Occipital lobe (tissue), 2 donors: ENCODE data around the gene BCAR3. TPM values are rescaled to one million over a fixed set of nuclear protein-coding genes. Genes with fewer than 3 reads are reported as not detected.
A peak's percentile ranks its signal among the peaks of the same experiment; 100 is the strongest.

Source experiments
- DNase-seq: peaks from one replicate; lab custom pipeline; 2025; lab: John Stamatoyannopoulos, UW
- total RNA-seq: library from RNA; depleted of rRNA; stranded (reverse); fragments of >200 nt; gene quantifications from one replicate; pipeline ENCODE4 v1.2.3, GENCODE V29; 2014

The BCAR3 gene
- total RNA-seq, 1 donor from 2014 or later, result 5.9 TPM

DNA sequence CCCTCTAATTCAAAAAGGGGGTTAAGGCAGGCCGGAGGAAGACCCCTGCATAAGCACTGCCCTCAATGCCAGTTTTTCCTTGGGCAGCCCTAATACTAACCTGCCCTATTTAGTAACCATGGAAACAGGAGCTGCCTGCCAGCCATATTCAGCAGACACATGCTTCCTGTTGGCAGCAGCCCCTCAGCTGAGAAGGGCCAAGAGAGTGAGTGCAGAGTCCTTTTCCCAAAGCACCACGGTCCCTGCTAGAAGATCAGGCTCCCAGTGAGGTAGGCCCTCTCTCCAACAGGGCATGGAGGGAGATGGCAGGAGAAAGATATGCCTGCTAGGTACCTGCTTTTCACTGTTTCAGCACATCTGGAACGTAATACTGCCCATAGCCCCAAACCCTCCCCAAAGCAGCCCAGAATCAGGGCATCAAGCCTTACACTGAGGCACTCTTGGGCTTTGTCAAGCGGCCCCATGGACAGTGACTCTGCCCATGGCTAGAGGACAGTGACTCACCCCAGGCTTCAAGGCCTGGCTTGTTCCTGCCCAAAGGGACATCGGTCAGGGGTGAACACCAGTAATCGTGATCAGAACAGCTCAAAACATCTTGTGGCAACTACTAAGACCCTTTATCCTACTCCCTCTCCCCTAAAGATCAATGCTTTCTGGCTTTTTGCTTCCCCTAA, 64.5 kb downstream of the BCAR3 start:
- DNase-seq, result peak; percentile 21

DNA sequence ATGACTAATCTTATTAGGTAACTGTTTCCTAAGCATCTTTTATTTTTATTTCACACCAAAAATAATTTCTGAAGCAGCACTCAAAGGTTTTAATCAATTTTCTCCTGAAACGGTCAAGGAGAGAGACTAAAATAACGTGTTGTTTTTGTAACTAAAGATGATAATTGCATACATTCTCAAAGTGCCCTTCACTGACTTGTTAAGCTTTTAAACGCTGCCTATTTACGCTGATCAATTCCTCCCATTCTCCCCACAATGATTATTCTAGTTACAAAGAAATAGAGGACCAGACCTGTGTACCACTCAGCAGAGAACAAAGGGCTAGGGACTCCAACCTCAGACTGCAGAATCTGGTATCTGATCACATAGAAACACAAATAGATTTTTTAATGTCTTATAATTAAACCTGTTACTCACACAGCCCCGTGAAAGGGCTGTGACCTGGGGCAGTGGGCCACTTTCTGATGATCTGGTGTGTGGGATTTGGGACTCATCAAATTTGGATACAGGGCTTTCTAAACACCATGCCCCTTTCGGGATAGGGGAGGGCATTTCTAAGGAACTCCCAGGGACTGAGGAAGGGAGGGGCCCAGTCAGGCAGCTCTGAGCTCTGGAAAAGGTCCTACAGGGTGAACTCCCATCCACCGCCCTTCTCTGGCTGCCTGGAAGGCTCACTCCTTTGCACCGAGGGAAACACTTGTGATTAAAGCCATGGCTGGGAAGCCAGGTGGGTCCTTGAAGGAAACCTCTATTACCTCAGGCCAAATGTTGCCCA, 65.2 kb downstream of the BCAR3 start:
- no peak for DNase-seq

DNA sequence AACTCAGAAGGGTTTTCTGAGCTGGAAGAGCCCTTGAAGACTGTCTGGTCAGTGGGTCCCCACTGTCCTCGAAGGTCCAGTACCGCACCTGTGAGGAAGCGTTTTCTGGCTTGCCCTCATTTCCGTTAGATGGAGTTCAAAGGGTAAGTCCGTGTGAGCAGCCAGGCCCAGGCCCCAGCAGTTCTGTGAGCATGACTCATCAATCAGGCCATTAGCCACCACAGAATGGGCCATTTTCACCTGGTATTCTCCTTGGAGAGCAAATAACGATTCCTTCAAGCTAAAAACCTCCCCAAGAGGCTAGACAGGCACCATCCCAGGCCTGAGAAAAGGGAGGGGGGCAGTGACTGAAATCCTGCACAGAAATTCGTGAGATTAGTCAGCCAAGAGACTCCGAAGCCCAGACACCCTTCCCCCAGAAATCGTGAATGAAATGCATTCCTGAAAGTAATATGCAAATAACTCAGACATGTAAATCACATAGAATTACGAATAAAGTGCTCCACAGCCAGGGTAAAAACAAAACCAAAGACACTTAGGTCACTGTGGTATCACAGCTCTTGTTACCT, 66.0 kb downstream of the BCAR3 start:
- DNase-seq, result no peak

DNA sequence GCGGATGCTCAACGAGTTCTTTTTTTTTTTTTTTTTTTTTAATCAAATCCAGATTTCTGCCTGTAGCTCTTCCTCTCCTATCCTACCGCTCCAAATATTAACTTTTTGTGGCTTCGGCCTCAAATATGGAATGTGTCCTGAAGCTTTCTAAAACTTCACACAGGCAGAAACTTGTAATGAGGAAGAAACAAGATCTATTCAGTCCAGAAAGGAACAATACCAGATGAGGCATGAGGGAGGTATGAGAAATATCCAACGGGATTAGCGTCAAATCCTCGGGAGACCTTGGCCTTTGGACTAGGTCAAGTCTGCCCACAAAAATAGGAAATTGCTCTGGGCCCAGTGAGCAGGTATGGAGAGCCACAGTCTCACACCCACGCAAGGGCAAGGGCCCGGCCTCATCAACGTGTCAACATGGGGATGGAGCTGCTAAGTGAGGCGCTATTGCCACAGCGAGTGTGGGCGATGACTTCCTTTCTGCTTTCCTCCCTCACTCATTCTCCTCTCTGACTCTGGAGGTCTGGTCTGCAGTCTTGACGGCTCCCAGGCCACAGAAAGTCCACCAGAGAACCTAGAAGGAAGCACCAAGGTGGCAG, 66.6 kb downstream of the BCAR3 start:
- DNase-seq, result no peak

DNA sequence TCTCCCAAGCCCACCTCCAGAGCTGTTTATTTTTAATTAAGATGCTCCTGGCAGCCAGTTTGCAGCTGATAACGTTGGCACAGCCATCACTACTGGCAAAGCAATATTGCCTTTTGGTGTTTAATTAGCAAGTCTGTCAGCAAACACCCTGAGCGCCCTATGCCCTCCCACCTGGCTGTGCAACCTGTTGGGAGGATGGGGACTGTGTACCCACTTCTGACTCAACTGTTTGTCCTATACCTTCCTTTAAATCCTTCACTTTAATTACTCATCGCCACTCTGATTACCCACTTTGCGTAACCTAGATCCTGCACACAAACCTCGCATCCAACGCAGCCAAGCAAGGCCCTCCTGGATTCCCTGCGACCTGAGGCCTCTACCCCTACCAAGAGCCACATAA, 67.1 kb downstream of the BCAR3 start:
- DNase-seq, result no peak

DNA sequence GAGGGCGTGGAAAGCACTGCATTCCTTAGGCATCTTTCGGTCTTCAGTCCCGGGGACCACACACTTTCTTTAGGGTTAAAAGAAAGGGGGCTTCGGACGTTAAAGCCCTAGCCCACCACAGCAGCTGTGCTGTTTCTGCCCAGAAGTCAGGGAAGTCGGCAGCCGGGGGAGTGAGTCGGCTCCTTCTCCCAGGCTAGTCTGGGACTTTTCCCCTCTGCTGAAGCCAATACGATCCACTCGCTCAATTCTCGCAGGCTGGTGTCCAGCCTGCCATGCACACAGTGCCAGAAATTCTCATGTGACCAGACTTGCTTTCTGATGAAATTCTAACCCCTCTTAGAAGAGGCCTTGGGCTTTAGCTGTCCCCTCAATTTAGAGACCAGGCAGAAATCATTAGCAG, 67.7 kb downstream of the BCAR3 start:
- no peak for DNase-seq

DNA sequence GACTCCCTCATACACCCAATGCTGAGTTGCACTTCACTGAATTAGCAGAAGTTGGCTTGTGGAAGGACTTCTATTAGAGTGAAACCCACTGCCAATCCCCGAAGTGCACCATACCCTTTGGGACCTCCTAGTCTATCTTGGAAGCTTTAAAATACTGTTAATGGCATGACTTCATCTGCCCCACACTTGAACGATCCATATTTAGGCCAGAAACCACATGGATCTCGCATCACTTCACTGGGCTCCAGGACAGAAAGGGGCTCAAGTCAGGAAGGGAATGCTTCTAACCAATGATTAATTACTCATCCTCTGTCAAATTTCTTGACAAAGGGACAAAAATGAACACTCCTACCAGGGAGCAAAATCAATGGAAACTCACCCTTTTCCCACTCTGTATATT, 69.1 kb downstream of the BCAR3 start:
- no peak for DNase-seq

DNA sequence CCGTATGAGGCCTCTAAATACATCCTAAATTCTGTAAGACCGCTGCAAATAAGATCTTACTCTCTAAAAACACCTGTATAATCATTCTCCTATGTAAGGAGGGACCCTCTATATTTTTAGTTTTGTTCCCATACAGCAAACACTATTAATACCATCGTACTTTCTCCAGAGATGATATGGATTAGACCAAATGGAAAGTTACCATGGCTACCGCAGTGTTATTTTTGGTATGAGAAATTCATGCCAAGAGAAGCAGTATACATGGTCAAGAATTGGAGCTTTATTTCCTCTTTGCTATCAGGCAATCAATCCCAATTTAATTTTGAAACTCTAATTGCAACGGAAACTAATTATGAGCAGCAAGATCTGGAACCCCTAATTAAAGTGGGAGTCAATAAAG, 70.0 kb downstream of the BCAR3 start:
- DNase-seq, result no peak

DNA sequence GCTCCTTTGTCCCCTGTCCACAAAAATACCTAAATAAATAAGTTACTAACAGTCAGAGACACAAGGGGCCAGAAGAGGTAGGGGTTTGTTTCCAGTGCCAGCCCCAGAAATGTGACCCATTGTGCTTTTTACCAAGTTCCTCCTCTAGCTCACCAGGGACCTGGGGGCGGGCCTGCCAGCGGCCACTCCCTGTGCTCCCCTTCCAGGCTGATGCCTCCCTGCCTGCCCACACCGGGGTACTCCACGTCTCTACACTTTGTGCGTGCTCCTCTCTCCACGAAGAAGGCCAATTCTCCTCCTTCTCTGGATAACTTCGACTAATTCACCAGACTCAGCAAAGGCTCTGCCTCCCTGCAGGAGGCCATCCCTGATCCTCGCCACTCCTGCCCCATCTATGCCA, 72.1 kb downstream of the BCAR3 start:
- DNase-seq, result no peak

DNA sequence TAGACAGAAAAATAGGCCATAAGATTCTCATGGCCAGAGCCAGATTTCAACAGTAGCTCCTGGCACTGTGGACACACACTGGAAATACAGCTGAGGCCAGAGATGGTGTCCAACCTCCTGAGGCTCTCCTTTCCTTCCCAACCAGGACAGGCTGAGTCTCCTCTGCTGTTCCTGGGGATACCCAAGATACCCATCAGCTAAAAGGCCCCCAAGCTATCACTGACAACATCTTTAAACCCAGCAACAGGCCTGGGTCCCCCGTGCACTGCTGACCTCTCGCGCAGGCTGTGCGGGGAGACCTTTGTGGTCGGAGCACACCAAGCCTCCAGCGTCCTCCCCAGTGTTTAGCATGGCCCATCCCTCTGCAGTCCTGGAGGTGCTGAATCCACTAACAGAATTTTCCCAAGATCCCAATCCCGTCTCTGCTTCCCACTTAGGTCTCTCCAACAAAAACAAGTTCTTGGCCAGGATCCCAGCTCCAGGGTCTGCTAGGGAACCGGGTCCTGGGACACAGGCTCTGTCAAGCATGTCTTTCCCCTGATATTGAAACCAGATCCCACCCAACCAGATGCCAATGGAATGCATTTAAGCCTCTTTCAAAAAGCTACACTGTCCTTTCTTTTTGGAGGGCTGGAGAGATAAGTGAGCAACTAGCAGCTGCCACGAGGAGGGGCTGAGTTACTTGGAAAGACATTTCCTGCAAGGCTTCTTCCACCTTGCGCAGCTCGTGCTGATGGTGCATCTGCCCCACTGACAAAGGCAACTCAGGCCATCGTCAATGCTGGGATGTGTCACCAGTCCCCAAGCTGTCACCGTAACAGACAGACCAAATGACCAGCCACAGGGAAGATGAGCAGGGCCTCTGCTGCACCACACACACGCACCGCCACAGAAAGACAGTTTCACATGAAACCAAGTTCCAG, 73.2 kb downstream of the BCAR3 start:
- DNase-seq, result no peak

DNA sequence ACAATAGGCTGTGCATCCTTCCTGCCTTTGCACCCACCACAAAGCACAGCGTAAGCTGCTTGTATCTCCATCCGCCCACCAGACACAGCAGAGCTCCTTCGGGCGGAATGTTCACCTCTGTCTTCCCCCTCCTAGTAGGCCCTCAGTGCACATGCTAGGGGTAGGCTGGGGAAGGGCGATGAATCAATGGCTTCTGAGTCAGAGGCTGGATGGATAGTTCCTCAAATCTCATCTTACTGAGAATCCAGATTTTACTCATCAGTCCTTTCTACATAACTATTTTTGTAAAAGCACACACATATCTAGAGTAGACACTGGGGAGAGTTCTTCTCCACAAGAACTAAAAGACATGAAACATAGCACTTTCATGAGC, 73.8 kb downstream of the BCAR3 start:
- DNase-seq, result no peak

DNA sequence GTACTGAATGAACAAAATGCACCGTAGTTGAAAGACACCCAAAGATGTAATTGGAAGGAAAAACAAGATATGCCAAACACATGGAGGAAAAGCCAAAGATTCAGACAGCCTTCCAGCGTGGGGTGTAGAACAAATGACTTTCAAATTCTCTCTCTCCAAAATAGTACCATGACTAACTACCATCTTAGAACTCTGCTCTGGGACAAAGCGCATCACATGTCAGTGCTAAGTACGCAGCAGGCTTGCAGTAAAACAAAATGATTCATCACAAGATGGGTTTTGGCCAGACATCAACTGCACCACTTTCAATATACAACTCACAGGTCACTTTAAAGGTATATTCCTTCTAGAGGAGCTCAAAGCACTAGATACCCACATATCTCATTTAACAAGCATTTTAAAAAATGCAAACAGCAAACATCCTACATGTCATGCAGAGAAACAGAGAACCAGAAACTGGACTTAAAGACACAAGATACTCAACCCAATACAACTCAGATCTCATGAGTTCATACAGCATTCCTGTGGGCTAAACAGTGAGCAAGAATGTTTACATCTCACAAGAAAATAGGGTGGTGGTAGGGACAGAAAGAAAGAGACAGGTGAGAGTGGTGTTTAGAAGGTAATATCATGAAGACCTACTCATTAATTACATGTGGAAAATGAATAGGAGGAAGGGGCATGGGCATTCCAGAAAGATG, 75.7 kb downstream of the BCAR3 start:
- DNase-seq, result no peak

DNA sequence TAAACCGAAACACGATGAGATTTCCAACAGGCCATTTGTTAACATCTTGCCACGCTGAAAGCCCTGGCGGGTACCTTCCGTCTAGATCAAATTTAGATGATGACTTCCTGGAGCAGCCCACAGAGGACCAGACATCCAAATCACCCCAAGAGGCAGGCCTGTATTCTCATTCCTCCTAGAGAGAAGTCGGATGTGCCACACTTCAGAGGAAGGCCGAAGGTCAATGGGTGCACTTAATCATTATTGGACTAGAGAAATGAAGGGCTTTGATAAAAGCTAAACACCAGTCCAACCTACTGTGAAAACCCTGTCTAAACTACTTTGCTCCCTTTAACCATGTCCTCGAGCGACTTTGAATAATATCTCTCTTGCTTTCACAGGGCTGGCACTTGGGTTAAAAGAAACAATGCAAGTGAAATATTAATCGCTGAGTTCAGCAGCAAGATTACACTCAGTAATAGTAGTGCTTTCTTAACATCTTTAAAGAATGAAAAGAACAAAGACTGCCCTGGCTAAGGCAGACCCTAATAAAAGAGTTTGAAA, 76.5 kb downstream of the BCAR3 start:
- DNase-seq, result no peak

DNA sequence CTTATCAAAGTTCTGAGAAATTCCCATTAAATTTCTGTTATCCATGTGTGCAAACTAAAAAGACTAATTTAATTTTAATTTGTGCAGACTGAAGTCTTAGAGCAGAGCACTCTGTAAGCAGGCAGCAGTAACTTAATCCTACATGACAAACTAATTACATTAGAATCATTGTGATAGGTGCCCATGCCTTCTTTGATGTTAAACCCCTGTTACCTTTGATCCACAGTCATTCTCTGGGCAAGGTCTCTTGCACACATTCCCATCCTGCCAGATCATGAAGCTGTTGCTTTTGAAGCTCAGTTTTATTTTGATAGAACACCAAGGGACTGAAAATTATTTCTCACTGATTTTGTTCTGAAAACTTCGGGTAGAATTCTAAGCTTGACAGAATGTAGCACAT, 77.2 kb downstream of the BCAR3 start:
- DNase-seq, result no peak

DNA sequence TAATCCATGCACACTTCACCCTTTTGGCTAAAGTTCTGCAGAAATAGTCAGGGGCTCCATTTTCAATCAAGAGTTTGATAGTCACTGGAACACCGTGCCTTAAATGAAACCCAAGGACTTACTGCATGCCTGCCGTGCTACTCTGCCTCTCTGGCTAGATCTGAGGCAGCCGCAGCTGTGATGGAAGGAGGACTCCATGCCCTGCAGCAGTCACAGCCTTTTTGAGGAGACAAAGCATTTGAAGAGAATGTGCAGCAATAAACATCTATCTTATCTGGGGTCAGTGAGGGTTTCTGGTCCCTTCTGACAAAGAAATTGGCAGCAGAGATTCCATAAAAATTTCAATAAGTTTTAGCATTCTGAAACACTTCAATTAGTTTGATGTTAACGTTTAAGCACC, 78.0 kb downstream of the BCAR3 start:
- no peak for DNase-seq

DNA sequence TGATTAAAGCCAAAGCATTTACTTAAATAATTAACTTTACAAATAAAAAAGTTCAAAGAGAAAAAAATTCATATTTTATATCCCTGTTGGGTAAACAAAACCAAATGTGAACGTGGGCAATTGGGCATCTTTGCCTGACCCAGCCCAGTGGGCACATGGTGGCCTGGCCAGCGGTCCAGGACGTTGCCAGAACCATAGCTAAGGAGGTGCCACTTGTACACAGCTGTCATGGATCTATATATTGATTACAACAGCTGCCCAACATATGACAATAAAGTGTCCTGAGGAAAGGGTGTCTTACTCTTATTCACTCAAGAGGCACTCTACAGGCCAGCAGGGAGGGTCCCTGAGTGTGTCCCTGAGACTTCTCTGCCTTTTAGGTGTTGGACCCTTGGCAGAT, 78.5 kb downstream of the BCAR3 start:
- no peak for DNase-seq

DNA sequence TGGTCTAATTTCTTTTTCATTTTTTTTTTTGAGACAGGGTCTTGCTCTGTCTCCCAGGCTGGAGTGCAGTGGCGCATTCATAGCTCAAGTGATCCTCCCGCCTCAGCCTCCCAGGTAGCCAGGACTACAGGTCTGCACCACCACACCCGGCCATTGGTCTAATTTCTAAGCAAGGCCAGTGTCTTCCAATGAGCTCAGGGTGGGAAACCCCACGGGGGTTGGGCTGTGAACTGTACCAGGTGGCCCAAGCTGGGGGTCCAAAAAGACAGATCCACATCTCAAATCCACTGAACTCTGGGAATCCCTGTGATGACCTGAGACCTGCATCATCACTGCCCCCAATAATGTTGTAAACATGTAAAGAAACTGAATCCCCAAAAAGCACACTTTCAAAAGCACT, 79.5 kb downstream of the BCAR3 start:
- no peak for DNase-seq

DNA sequence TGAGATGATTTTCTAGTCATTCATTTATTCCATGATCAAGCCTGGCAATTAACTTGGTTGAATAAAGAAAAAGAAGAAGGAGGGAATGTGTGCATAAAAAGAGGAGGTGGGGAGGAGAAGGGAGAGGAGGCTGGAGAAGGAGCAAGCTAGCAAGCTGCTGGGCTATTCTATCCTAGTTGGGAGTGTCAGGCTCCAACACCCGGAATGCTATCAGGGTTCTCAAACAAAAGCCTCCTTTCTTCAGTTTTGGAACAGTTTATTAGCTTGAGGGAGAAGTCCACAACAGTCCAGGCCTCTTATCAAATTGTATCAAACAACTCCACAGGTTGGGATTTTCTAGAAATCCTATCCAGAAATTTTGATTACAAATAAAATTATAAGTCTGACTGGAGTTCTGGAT, 80.0 kb downstream of the BCAR3 start:
- DNase-seq, result no peak

DNA sequence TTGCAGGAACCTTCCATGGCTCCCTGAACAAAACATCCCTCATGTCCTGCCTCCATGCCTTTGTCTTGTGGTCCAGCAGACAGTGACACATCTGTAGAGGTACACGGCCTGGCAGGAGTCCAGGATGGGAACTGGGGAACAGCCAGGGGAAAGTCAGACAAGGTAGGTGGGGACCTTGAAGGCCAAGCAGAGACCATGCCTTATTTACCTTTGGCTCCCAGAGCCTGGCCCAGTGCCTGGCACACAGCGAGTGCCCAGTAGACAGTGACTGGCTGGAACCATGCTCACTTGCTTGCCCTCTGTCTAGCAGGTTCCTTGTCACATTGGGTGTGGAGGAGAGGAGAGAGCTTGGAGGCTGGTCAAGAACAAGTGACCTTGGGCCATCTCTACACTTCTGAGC, 81.0 kb downstream of the BCAR3 start:
- no peak for DNase-seq

DNA sequence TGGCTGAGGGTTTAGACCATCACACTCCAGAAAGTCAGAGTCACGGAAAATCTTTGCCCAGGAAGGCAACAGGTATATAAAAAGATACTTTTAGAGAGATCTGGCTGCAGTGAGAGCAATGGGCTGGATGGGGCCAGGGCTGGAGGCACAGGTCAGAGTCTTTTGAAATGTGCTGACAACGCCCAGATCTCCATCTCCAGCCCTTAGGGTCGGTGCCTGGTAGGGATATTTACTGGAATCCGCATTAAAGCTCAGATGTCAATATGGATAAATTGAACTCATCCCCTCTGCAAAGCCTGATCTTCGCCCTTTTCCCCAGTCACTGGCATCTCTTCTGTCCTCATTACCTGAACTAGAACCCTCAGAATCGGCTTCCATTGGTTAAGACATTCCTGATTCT, 82.2 kb downstream of the BCAR3 start:
- DNase-seq, result no peak
